Osteoblast (primary cell): Measurements from ENCODE around the gene ITIH5. TPM values are rescaled to one million over a fixed set of nuclear protein-coding genes. Genes with fewer than 3 reads are reported as not detected.

Experiments
- DNase-seq: peaks from one replicate; pipeline ENCODE4 v3.0.0; 2011; ENCODE audit warnings: low spot score, mixed read lengths; ENCODE audit not compliant: insufficient read length; ENCODE audit errors: missing footprints
- H2AFZ ChIP-seq: 2 replicates; pipeline ENCODE4 v1.6.0; 2011; ENCODE audit warnings: mild to moderate bottlenecking, low read length
- H3K27ac ChIP-seq: 2 replicates; pipeline ENCODE4 v1.5.1; 2011; ENCODE audit warnings: mild to moderate bottlenecking, low read depth, low read length, moderate library complexity
- H3K27me3 ChIP-seq: 2 replicates; pipeline ENCODE4 v1.6.0; 2012; ENCODE audit warnings: mild to moderate bottlenecking, control low read depth, inconsistent platforms, low read length, moderate library complexity; ENCODE audit not compliant: insufficient read depth
- H3K36me3 ChIP-seq: 2 replicates; pipeline ENCODE4 v1.5.1; 2011; ENCODE audit warnings: mild to moderate bottlenecking, low read length, control low read depth, moderate library complexity; ENCODE audit not compliant: insufficient read depth
- H3K4me1 ChIP-seq: 2 replicates; pipeline ENCODE4 v1.5.1; 2011; ENCODE audit warnings: mild to moderate bottlenecking, low read length, control low read depth, moderate library complexity; ENCODE audit not compliant: insufficient read depth
- H3K4me2 ChIP-seq: 2 replicates; pipeline ENCODE4 v1.6.0; 2011; ENCODE audit warnings: mild to moderate bottlenecking, low read length; ENCODE audit not compliant: insufficient read depth
- H3K4me3 ChIP-seq: fragments of 200-600 bp; sonication (generic); 3 replicates; pipeline ENCODE4 v1.5.1; 2012; ENCODE audit warnings: mild to moderate bottlenecking, low read length, inconsistent platforms; ENCODE audit not compliant: insufficient read depth
- H3K79me2 ChIP-seq: 2 replicates; pipeline ENCODE4 v1.6.0; 2012; ENCODE audit warnings: mild to moderate bottlenecking, low read length, control low read depth, inconsistent platforms; ENCODE audit not compliant: insufficient read depth
- H3K9me3 ChIP-seq: 2 replicates; pipeline ENCODE4 v1.5.1; 2011; ENCODE audit warnings: low read depth, low read length, control low read depth
- H4K20me1 ChIP-seq: 2 replicates; pipeline ENCODE4 v1.6.0; 2012; ENCODE audit warnings: mild to moderate bottlenecking, low read length, control low read depth; ENCODE audit not compliant: insufficient read depth
- total RNA-seq: library from RNA; depleted of rRNA; stranded (reverse); fragments of >200 nt; gene quantifications from 2 replicates; pipeline ENCODE4 v1.2.3, GENCODE V29; 2012
- TF ChIP-seq, protein P1 (sequence below): IDR thresholded peaks from 2 replicates; pipeline ENCODE4 v1.5.1; 2011; ENCODE audit warnings: mild to moderate bottlenecking, low read depth, low read length, moderate library complexity; ENCODE audit errors: extremely low read depth

ITIH5 gene
- total RNA-seq, 1 donor: 2.2 TPM

GRCh38 chr10:7580520-7580919 is 86.2 kb downstream of the ITIH5 start:
- H3K4me2 ChIP-seq: no peak overlapping the region
- H3K9me3 ChIP-seq: no peaks in the 10 kb centered on the region
- H2AFZ ChIP-seq: no peak overlapping the region
- H3K4me1 ChIP-seq: no peaks in the 10 kb centered on the region
- H3K36me3 ChIP-seq: no peaks in the 10 kb centered on the region
- no peak overlapping the region for H3K4me3 ChIP-seq
- no peaks in the 10 kb centered on the region for H3K27me3 ChIP-seq
- no peaks in the 10 kb centered on the region for H3K79me2 ChIP-seq
- TF ChIP-seq, protein P1, sequence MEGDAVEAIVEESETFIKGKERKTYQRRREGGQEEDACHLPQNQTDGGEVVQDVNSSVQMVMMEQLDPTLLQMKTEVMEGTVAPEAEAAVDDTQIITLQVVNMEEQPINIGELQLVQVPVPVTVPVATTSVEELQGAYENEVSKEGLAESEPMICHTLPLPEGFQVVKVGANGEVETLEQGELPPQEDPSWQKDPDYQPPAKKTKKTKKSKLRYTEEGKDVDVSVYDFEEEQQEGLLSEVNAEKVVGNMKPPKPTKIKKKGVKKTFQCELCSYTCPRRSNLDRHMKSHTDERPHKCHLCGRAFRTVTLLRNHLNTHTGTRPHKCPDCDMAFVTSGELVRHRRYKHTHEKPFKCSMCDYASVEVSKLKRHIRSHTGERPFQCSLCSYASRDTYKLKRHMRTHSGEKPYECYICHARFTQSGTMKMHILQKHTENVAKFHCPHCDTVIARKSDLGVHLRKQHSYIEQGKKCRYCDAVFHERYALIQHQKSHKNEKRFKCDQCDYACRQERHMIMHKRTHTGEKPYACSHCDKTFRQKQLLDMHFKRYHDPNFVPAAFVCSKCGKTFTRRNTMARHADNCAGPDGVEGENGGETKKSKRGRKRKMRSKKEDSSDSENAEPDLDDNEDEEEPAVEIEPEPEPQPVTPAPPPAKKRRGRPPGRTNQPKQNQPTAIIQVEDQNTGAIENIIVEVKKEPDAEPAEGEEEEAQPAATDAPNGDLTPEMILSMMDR: no peak
- DNase-seq: no peak
- H4K20me1 ChIP-seq: no peaks in the 10 kb centered on the region
- H3K27ac ChIP-seq: no peak overlapping the region

- H2AFZ ChIP-seq: no peak overlapping the region
- no peaks in the 10 kb centered on the region for H3K9me3 ChIP-seq
- no peaks in the 10 kb centered on the region for H3K36me3 ChIP-seq
- TF ChIP-seq, protein P1: no peak
- H3K4me1 ChIP-seq: no peaks in the 10 kb centered on the region
- H3K79me2 ChIP-seq: no peaks in the 10 kb centered on the region
- H3K27ac ChIP-seq: no peak overlapping the region
- no peak overlapping the region for H3K4me2 ChIP-seq
- H4K20me1 ChIP-seq: no peaks in the 10 kb centered on the region
- DNase-seq: no peak
- H3K27me3 ChIP-seq: no peaks in the 10 kb centered on the region
- H3K4me3 ChIP-seq: no peak overlapping the region
Observed at GRCh38 chr10:7579681-7580080, 87.1 kb downstream of the ITIH5 start.

DNA sequence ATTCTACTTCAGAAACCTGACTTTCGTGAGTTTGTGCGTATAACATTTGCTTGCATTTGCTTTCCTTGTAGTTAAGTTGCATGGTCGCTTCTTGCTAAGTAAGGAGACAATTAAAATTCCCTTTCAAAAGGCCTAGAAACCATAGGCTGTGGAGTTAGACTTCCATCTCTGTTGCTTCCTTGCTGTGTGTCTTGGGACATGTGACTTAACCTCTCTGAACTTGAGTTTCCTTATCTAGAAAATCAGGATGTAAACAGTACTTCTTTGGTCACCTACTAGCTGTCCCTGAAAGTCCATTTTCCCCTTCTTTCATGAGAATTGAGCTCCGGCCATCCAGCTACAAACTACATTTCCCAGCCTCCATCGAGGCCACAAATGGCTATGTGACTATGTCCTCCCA is 89.2 kb downstream of the ITIH5 start:
- TF ChIP-seq, protein P1: no peak
- Histone ChIP-seq H4K20me1 (no peaks in the 10 kb centered on the region), H3K4me3 (no peak overlapping the region), H3K4me1 (no peaks in the 10 kb centered on the region), H3K27ac (no peak overlapping the region), H2AFZ (no peak overlapping the region), H3K9me3 (no peaks in the 10 kb centered on the region), H3K36me3 (no peaks in the 10 kb centered on the region), H3K79me2 (no peaks in the 10 kb centered on the region), H3K4me2 (no peak overlapping the region), H3K27me3 (no peaks in the 10 kb centered on the region)
- no peak for DNase-seq

DNA sequence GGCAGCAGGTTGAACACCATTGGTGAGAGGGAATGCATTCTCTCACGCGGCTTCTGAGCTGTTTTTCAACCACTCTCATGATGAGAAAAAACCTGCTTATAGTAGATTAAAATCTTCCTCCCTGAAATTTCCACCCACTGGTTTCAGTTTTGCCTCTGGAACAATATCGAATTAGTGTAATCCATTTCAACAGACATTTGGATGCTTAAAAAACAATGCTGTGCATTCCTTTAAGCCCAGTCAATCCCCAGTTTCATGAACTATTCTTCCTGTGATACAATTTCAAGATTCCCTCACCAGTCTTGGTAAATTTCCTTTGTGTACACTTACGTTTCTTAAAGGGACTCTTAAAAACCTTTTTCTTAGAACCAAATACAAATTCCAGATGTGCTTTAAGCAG is 89.6 kb downstream of the ITIH5 start:
- no peaks in the 10 kb centered on the region for H3K27me3 ChIP-seq
- no peak for DNase-seq
- H3K4me2 ChIP-seq: no peak overlapping the region
- H2AFZ ChIP-seq: no peak overlapping the region
- no peaks in the 10 kb centered on the region for H3K4me1 ChIP-seq
- no peaks in the 10 kb centered on the region for H4K20me1 ChIP-seq
- H3K9me3 ChIP-seq: no peaks in the 10 kb centered on the region
- no peak overlapping the region for H3K4me3 ChIP-seq
- H3K36me3 ChIP-seq: no peaks in the 10 kb centered on the region
- no peak overlapping the region for H3K27ac ChIP-seq
- TF ChIP-seq, protein P1: no peak
- H3K79me2 ChIP-seq: no peaks in the 10 kb centered on the region
